GM21619 (cell line): ENCODE results near the gene JPT2.

Experiments used
- ATAC-seq: cut with Tn5 transposase; IDR thresholded peaks from one replicate; pipeline ENCODE4 v1.9.1; 2021; ENCODE audit not compliant: unreplicated experiment

Gene JPT2

GRCh38 chr16:1677942-1678499 is at the start of gene JPT2:
JPT2 (plus strand) TSS chr16:1678279; CDS start chr16:1678313, 34 bp downstream.
- peak; percentile 94 for ATAC-seq

DNA sequence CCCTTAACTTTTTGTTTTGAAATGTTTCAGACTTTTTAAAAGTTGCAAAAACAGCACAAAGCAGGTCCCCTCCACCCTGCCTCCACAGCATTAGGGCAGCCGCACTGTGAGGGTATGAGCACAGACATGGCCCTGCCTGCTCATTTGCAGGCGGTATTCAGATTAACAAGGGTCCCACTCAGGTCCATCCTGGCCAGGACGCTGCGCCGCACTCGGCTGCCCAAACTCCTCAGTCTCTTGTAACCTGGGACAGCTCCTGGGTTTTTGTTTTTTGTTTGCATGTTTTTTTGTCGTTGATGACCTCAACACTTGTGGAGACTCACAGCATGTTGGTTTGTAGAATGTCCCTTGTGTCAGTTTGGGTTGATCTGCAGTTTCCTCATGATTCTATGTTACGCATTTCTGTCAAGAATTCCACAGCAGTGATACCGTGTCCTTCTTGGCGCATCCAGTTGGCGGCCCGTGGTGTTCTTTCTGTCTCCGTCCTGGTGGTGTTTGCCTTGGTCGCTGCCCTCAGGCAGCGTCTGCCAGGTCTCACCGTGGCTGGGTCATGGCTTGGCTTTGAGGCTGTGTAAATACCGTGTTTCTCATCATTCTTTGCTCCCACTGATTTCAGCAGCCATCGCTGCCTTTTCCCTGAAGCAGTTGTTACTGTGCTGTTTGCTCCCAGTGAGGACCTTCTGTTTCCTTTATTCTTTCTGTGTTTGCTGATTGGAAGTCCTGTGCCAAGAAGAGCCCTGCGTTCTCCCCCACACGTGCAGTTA is 47.4 kb upstream of the JPT2 start:
- no peak for ATAC-seq

- ATAC-seq, result no peak
Measured at GRCh38 chr16:1631230-1631629, 46.8 kb upstream of the JPT2 start.

- no peak for ATAC-seq
Measured at GRCh38 chr16:1631931-1632637, 46.0 kb upstream of the JPT2 start.

GRCh38 chr16:1632638-1632970 is 45.5 kb upstream of the JPT2 start:
- ATAC-seq, result no peak

DNA sequence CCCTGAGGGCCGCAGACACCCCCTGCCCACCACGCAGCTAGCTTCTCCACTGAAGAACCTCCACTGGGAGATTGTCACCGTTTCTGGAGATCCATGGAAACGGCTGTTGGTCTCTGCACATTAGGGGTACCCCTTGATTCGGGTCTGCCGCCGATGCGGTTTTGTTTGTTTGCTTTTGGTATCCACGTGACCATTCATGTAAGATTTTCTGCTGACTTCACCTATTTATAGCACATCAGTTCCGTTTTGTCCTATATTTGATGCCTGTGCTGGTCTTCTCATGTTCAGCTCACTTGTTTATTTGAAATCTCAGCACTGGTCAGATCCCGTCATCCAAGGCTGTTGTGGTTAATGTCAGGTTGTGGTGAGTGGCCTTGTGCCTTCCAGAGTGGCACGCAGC is 44.8 kb upstream of the JPT2 start:
- ATAC-seq, result no peak

GRCh38 chr16:1634541-1634940 is 43.5 kb upstream of the JPT2 start:
- ATAC-seq, result no peak

GRCh38 chr16:1635070-1635469 is 43.0 kb upstream of the JPT2 start:
- no peak for ATAC-seq

DNA sequence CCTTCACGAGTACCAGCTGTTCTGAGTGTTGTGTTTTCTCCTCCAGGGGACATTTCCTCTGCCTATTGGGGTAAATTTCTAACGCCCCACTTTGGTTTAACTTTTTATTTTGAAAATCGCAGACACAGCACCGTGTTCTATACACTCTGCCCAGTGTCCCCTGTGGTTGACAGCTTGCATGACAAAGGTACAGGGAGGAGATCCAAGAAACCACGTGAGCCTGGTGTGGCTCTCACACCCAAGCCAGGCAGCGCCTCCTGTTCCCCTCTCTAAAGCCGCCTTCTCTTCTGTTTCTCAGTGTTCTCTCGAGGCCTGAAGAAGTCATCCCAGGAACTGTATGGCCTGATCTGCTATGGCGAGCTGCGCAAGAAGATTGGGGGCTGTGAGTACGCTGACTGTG is 40.6 kb upstream of the JPT2 start:
- no peak for ATAC-seq

DNA sequence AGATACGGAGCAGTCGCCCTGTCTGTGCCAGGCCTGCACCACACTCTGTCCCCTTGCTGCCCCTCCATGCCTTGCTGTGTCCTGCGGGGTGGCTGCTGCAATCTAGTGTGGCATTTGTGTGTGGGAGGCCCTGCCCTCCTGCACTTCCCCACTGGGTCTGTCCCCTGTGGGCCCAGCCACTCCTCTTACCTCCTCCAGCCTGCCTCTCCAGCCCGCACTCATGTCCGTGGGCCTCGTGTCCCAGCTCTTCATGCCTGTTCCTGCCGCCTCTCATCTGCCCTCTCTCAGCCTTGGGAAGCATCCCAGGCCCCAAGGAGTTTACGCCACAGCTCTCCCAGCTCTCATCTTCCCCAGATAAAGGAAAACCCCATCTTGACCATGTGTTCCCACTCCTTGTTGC is 39.3 kb upstream of the JPT2 start:
- no peak for ATAC-seq

DNA sequence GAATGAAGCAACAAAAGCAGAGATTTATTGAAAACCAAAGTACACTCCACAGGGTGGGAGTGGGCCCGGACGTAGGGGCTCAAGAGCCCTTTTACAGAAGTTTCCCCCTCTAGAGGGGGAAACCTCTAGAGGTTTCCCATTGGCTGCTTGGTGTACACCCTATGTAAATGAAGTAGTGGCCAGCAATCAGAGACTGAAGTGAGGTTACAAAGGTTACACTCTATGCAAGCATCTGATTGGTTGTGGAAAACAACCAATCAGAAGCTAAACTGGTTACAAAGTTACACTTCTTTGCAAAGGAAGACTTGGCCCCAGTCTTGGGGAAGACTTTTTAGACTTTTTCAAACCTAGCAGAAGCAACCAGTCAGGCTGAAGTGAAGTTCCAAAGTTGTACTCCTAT is 38.8 kb upstream of the JPT2 start:
- no peak for ATAC-seq

GRCh38 chr16:1639860-1640259 is 38.2 kb upstream of the JPT2 start:
- ATAC-seq, result no peak

GRCh38 chr16:1640261-1640941 is 37.7 kb upstream of the JPT2 start:
- ATAC-seq, result no peak

- no peak for ATAC-seq
Measured at GRCh38 chr16:1641261-1641660, 36.8 kb upstream of the JPT2 start.

GRCh38 chr16:1642148-1642547 is 35.9 kb upstream of the JPT2 start:
- no peak for ATAC-seq

DNA sequence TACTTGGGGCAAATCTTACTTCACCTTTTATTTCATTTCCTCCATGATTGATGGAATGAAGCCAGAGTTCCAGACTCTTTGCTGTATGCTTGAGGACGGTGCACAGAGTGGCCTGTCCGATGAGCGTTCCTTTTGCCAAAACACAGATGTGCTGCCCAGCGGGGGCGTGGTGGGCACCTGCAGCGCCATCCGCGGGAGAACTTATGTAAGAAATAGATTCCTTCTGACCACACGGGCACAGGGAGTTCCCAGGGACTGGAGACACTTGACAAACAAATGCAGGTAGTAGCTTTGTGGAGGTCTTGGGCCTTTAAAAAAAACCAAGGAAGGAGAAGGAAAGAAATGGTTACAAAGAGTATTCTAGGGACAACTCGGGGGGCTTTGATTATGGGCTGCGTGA is 35.3 kb upstream of the JPT2 start:
- no peak for ATAC-seq

DNA sequence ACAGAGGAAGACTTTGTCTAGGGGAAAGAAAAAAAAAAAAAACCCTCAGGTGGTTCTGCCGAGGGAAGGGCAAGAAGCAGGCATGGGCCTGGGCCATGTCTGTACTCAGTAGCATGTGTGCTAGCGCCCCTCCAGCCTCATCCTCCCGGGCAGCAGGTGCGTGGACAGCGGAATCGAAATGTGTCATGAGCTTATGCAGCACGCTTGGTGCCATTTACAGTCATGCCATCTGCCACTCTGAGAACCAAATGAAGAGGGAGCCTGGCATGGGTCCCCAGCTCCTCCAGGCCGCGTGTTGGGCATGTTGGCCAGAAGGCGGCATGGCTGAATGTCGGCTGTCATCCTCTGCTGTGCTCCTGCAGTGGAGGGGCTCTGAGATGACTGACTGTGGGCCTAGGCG is 34.6 kb upstream of the JPT2 start:
- no peak for ATAC-seq

- ATAC-seq, result no peak
Measured at GRCh38 chr16:1645914-1646525, 32.1 kb upstream of the JPT2 start.

GRCh38 chr16:1647856-1648255 is 30.2 kb upstream of the JPT2 start:
- no peak for ATAC-seq

DNA sequence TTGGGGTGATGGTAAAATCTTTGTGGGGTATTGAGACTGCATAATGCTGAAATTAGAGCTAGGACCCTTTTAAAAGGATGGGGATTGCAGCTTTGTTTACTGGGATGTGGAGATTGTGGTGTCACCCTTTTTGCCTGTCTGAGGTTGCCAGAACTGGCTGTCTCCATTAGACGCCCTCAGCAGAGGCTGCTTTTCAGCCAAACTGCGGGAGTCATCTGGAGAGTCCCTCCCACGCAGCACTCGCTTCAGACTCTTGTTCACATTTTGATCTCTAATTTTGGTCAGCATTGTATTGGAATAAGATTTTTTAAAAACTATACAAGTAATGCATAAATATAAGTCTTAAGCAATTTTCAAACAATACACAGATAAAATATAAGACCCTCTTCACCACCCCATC is 27.9 kb upstream of the JPT2 start:
- no peak for ATAC-seq
